BJ (cell line): ENCODE measurements around the gene DEFB129. TPM values are rescaled to one million over a fixed set of nuclear protein-coding genes. Genes with fewer than 3 reads are reported as not detected.

Experiments used
- CTCF ChIA-PET: fragments of 350-600 bp; formaldehyde crosslinking; extraction: SDS; loops from one replicate; lab custom pipeline; 2021; ENCODE audit warnings: antibody characterized with exemption, inconsistent platforms; lab: Yijun Ruan, JAX
- POLR2A ChIA-PET: fragments of 300-600 bp; sonication (Branson Sonifier 250); formaldehyde crosslinking; extraction: SDS; loops from one replicate; lab custom pipeline; 2021; ENCODE audit warnings: antibody characterized with exemption; lab: Charles Lee
- DNase-seq: peaks from one replicate; pipeline ENCODE4 v3.0.0-alpha.2; 2011; ENCODE audit warnings: low read depth
- H3K27me3 ChIP-seq: 2 replicates; pipeline ENCODE4 v1.6.0; 2011; ENCODE audit warnings: low read length; ENCODE audit not compliant: control insufficient read depth, insufficient read depth
- H3K36me3 ChIP-seq: 2 replicates; pipeline ENCODE4 v1.5.1; 2011; ENCODE audit warnings: low read length; ENCODE audit not compliant: control insufficient read depth, insufficient read depth
- H3K4me3 ChIP-seq: 2 replicates; pipeline ENCODE4 v1.5.1; 2011; ENCODE audit warnings: low read depth, mild to moderate bottlenecking, control low read depth, low read length
- CTCF ChIP-seq: IDR thresholded peaks from 2 replicates; pipeline ENCODE4 v1.5.1; 2011; ENCODE audit warnings: low read depth, mild to moderate bottlenecking, control low read depth, inconsistent platforms, low read length, moderate library complexity; ENCODE audit not compliant: insufficient read depth
- polyA plus RNA-seq: library from polyadenylated mRNA; depleted of rRNA; stranded (reverse); fragments of >200 nt; gene quantifications from 2 replicates; pipeline ENCODE4 v1.2.3, GENCODE V29; 2011

The DEFB129 gene
- polyA plus RNA-seq, 1 experiment: not detected

- H3K27me3 ChIP-seq: peaks cover 2% of the 10 kb centered on the region
- ChIA-PET POLR2A (no interaction called here), CTCF (interaction anchor here (0.9 to 2.1 kb wide), 3 partner anchors 10 to 32 kb away, joined by 3 to 4 read pairs (median 4); no protein-coding TSS in a partner anchor)
- no peak overlapping the region for H3K4me3 ChIP-seq
- no peaks in the 10 kb centered on the region for H3K36me3 ChIP-seq
- TF ChIP-seq CTCF: no peak
- no peak for DNase-seq
Observed at GRCh38 chr20:227439-228105, 514 bp downstream of the DEFB129 start.

DNA sequence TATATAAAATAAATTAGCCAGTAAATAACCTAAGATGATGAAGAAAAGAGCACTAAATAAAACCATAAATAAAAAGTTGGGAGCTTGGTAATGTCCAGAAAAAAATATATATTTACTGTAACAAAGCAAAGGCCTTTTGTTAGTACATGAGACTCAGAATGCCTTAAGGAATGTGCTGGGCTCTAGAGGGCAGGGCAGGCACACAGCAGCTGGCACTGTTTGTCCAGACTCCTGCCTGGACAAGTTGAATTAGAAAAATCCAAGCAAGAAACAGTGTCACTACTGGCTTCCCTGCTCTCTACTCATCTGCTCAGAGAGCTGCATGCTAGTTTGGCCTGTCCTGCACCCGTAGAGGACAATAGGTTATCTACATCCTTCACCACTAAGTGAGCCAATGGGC lies 8.8 kb downstream of the DEFB129 start:
- H3K27me3 ChIP-seq: no peaks in the 10 kb centered on the region; the same call in 1 of the 2 replicates
- TF ChIP-seq CTCF: 0 out of 2 replicates have a peak, but pooled peaks have one; percentile 13
- ChIA-PET POLR2A (no interaction called here), CTCF (interaction anchor here (1.0 to 1.2 kb wide), 2 partner anchors 11 to 31 kb away, joined by 4 to 6 read pairs; no protein-coding TSS in a partner anchor)
- H3K36me3 ChIP-seq: no peaks in the 10 kb centered on the region
- no peak overlapping the region for H3K4me3 ChIP-seq
- DNase-seq: no peak

DNA sequence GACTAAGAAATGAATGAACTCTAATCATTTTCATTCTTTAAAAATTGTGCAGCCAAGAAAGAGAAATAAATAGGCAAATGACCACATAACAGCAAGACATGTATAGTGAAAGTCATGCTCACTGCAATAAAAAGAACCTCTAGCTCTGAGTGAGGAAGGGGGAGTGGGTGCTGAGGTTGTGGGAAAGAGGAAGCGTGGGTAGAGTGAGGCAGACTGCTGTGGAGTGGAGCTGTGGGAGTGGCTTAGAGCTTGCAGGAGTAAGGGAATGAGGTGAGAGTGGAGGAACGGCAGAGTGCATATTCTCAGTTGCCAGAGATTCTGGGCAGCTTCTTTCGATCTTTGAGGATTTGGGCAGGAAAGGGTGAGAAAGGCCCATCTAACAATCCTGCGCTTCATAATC lies 10.4 kb downstream of the DEFB129 start:
- Histone ChIP-seq H3K4me3 (no peak overlapping the region), H3K27me3 (no peaks in the 10 kb centered on the region; the same call in 1 of the 2 replicates), H3K36me3 (no peaks in the 10 kb centered on the region)
- CTCF ChIA-PET: interaction anchor here (1.5 kb wide), 1 partner anchor 29 kb away, joined by 4 read pairs; no protein-coding TSS in a partner anchor
- no peak for DNase-seq
- POLR2A ChIA-PET: no interaction called here
- no peak for TF ChIP-seq CTCF

- TF ChIP-seq CTCF: no peak
- ChIA-PET POLR2A (no interaction called here), CTCF (interaction anchor here (1.5 kb wide), 1 partner anchor 29 kb away, joined by 4 read pairs; no protein-coding TSS in a partner anchor)
Observed at GRCh38 chr20:237929-238328, 10.9 kb downstream of the DEFB129 start.

DNA sequence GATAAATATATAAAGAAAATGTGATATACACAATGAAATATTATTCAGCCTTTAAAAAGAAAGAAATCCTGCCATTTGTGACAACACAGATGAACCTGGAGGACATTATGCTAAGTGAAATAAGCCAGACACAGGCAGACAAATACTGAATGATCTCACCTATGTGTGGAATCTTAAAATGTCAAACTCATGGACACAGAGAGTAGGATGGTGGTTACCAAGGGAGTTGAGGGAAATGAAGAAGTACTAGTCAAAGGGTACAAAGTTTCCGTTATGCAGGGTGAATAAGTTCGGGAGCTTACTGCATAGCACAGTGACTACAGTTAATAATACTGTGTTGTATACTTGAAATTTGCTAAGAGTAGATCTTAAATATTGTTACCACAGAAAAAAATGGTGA lies 15.8 kb downstream of the DEFB129 start:
- POLR2A ChIA-PET: no interaction called here
- H3K4me3 ChIP-seq: no peak overlapping the region

More at GRCh38 chr20:237929-238328, 10.9 kb downstream of the DEFB129 start:
- H3K27me3 ChIP-seq: no peaks in the 10 kb centered on the region; the same call in 1 of the 2 replicates
- H3K4me3 ChIP-seq: no peak overlapping the region
- H3K36me3 ChIP-seq: no peaks in the 10 kb centered on the region
- no peak for DNase-seq

More for the DNA sequence above, 15.8 kb downstream of the DEFB129 start:
- no peaks in the 10 kb centered on the region; the same call in 1 of the 2 replicates for H3K27me3 ChIP-seq
- no peak for DNase-seq
- no peak for TF ChIP-seq CTCF
- no peaks in the 10 kb centered on the region for H3K36me3 ChIP-seq
- CTCF ChIA-PET: interaction anchor here (1.1 to 1.2 kb wide), 2 partner anchors 24 to 35 kb away, joined by 3 read pairs; no protein-coding TSS in a partner anchor
